Cardiac septum (tissue), 1 donor: ENCODE data around the gene FAM216A. TPM values are rescaled to one million over a fixed set of nuclear protein-coding genes. Genes with fewer than 3 reads are reported as not detected.
A peak's percentile ranks its signal among the peaks of the same experiment; 100 is the strongest.
"Not testable (repeated sequence)": the region's sequence is repeated elsewhere in the genome, so short reads cannot be mapped to it uniquely, and the experiment has no call there.

Source experiments
- DNase-seq: peaks from one replicate; pipeline ENCODE4 v3.0.0-alpha.2; 2020; ENCODE audit warnings: low spot score
- intact Hi-C: fragments of 100-400 bp; cut with DNase I; formaldehyde crosslinking; loops from one replicate; pipeline ENCODE4 v1.14.0; 2022
- long read RNA-seq: library from polyadenylated mRNA; unstranded; transcript quantifications from one replicate; pipeline ENCODE4 v2.0.0, GENCODE V29; 2021
- total RNA-seq: library from RNA; stranded (reverse); fragmentation: NEBNext Ultra II Directional; extraction: Animal tissue kit (Norgen Biotek cat#: 25700); gene quantifications from one replicate; pipeline ENCODE4 v1.2.1, GENCODE V29; 2021
- donor health status: DM: no; HTN: no; CAD: no.

FAM216A gene, protein sequence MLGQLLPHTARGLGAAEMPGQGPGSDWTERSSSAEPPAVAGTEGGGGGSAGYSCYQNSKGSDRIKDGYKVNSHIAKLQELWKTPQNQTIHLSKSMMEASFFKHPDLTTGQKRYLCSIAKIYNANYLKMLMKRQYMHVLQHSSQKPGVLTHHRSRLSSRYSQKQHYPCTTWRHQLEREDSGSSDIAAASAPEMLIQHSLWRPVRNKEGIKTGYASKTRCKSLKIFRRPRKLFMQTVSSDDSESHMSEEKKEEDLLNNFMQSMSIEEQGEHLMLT
- 4.7 TPM for total RNA-seq
- long read RNA-seq, transcript FAM216A-201 (7 exons, 1,582 nt), result major isoform, 17 of 19 reads
- long read RNA-seq, partial matches to known transcripts, result 0 of 19 reads
- long read RNA-seq, other reads (novel, unspliced or antisense), result 2 of 19 reads

GRCh38 chr12:110468214-110469048, at the start of gene FAM216A, which contains the start of gene GPN3:
FAM216A (plus strand) TSS chr12:110468845; CDS start chr12:110468876, 31 bp downstream.
GPN3 (minus strand) TSS chr12:110468257; CDS start chr12:110468203, 54 bp downstream.
- DNase-seq, result peak; percentile 98
- intact Hi-C loops, result loop anchor here (1.0 to 5.0 kb wide), 2 partner anchors 34 to 134 kb away; partner anchors contain the start of genes RAD9B and VPS29

- intact Hi-C loops, result not testable (repeated sequence)
Observed at GRCh38 chr12:110420644-110421043, 48.0 kb upstream of the FAM216A start.

GRCh38 chr12:110421159-110421661, 47.4 kb upstream of the FAM216A start:
- no peak for DNase-seq
- intact Hi-C loops, result no loop called here

More at GRCh38 chr12:110420644-110421043, 48.0 kb upstream of the FAM216A start:
- DNase-seq, result not testable (repeated sequence)

DNA sequence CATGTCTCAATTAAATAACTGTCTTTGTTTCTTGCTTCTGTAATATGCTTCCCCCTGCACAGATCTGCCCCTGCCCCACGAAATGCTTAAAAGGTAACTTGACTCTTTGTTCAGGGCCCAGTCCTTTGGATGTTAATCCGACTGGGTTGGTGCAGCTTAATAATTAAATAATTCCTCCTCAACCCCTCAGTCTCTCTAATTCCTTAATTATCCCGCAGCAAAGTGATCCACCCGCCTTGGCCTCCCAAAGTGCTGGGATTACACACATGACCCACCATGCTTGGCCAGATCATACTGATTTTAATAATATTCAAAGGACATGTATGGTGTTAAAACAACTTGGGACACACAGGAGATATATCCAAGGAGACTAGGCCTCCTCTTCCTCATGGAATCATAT, 46.9 kb upstream of the FAM216A start:
- intact Hi-C loops, result no loop called here
- no peak for DNase-seq

DNA sequence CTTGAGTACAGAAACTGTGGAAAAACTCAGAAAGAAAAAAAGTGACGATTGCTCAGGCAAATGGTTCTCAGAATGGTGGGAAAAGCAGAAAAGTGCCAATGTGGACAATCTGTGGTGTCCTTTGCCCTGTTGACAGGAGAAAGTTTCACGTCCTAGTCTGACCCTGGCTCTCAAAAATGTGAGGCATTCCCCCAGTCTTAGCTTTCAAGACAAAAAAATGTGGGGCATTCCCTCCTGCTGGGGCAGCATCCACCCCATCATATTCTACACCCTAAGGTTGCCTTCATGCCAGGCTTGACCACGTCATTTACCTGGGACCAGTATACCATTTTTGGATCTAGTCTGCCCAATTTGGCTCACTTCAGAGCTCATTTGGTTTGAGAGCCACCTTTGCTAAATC, 44.4 kb upstream of the FAM216A start:
- intact Hi-C loops, result no loop called here

DNA sequence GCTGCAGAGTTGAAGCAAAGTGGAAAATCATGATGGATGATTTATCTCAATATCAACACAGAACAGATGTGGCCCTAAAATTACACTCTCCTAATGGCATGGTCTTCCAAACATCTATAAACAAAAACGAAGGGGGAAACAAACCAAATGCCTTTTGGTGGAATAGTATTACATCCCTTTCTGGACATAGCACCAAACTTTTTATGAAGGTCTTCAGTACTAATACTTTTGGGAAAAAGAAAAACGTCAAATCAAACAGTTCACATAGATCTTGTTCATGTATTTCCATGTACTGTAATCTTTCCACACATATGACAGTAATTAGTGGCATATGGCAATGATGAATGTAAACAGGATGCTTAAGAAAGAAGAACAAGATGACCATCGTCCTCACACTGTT, 42.2 kb upstream of the FAM216A start:
- intact Hi-C loops, result no loop called here
- no peak for DNase-seq

More for the DNA sequence above, 44.4 kb upstream of the FAM216A start:
- no peak for DNase-seq

GRCh38 chr12:110429676-110430075, 39.0 kb upstream of the FAM216A start:
- DNase-seq, intact Hi-C loops: not testable (repeated sequence)

GRCh38 chr12:110431957-110432587, 36.6 kb upstream of the FAM216A start:
- intact Hi-C loops, result loop anchor here (1.0 kb wide), 1 partner anchor 332 kb away; no protein-coding TSS in a partner anchor
- no peak for DNase-seq

DNA sequence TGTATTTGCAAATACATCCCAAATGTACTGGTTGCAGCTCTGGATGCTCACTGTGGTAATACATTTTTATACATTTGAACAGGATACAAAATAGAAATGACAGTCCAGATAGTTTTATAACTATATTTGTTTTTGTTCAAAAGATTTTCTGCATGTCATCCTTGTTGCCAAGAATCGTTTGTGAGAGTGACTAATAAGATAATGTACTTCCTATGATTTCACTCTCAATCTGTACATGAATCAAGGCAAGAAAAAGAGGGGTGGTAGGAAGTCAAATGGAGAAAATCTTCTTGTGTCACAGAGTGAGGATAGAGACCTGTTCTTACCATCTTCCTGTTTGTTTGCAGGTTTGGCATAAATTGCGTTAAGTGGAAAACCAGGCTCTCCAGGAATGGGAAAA, 32.4 kb upstream of the FAM216A start:
- intact Hi-C loops, result no loop called here
- DNase-seq, result no peak

GRCh38 chr12:110444455-110444854, 24.2 kb upstream of the FAM216A start:
- intact Hi-C loops, result no loop called here
- no peak for DNase-seq

GRCh38 chr12:110449799-110450497, 18.7 kb upstream of the FAM216A start, which contains the start of gene ARPC3:
ARPC3 (minus strand) TSS chr12:110450337; CDS start chr12:110450260, 77 bp downstream.
- DNase-seq, result peak; percentile 98
- intact Hi-C loops, result loop anchor here (2.0 kb wide), 1 partner anchor 151 kb away; no protein-coding TSS in a partner anchor

DNA sequence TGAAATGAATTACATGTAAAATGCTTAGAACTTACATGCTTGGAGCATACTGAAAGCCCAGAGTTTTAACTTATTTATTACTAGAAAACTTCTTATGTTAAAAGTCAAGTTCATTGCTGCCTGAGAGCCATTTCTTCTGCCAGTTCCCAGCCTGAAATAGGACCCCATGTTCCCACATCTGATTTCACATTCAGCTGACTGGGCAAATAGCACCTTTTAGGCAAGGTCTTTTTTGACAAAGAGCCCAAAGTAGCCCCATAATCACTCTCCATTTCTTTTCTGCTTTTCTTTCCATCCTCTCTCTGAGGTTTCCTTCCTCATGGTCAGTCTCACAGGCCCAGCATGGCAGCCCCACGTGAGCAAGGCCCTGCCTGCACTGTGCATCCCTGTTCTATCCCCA, 17.4 kb upstream of the FAM216A start:
- intact Hi-C loops, result loop anchor here (2.0 kb wide), 1 partner anchor 150 kb away; no protein-coding TSS in a partner anchor
- no peak for DNase-seq

GRCh38 chr12:110453569-110454296, 14.9 kb upstream of the FAM216A start:
- intact Hi-C loops, result loop anchor here (2.0 kb wide), 1 partner anchor 435 kb away; no protein-coding TSS in a partner anchor

GRCh38 chr12:110458756-110459155, 9.9 kb upstream of the FAM216A start:
- intact Hi-C loops, result no loop called here
- DNase-seq, result no peak

More at GRCh38 chr12:110453569-110454296, 14.9 kb upstream of the FAM216A start:
- no peak for DNase-seq

DNA sequence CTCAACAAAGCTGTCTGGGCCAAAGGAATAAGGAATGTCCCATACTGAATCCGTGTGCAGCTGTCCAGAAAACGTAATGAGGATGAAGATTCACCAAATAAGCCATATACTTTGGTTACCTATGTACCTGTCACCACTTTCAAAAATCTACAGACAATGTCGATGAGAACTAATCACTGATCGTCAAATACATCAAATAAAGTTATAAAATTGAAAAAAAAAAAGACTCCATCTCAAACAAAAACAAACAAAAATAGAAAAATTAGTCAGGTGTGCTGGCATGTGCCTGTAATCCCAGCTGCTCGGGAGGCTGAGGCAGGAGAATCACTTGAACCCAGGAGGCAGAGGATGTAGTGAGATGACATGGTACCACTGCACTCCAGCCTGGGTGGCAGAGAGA, 7.5 kb upstream of the FAM216A start:
- intact Hi-C loops, DNase-seq: not testable (repeated sequence)

- intact Hi-C loops, result loop anchor here (5.0 kb wide), 1 partner anchor 137 kb away; no protein-coding TSS in a partner anchor
- DNase-seq, result no peak
Observed at GRCh38 chr12:110465024-110465423, 3.6 kb upstream of the FAM216A start.

GRCh38 chr12:110465765-110466164, 2.9 kb upstream of the FAM216A start:
- DNase-seq, result not testable (repeated sequence)
- intact Hi-C loops, result loop anchor here (5.0 kb wide), 1 partner anchor 137 kb away; no protein-coding TSS in a partner anchor

DNA sequence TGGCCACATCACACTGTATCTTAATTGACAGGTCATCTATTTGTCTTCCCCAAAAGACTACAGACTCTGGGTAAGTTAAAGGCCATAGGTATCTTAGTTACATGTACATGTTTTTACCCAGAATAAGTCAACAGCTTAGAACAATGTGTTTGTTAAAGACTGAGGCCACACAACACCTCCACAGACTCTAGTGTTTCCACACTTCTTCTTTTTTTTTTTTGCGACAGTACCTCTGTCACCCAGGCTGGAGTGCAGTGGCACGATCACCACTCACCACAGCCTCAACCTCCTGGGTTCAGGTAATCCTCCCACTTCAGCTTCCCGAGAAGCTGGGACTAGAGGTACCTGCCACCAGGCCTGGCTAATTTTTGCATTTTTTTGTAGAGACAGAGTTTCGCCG, 1.9 kb upstream of the FAM216A start:
- intact Hi-C loops, result loop anchor here (5.0 kb wide), 1 partner anchor 136 kb away; no protein-coding TSS in a partner anchor
- no peak for DNase-seq
